NCI-H524 treated with DMSO at 0.1 percent for 48 hours (cell line): ENCODE measurements around the gene ALDOA.
A peak's percentile ranks its signal among the peaks of the same experiment; 100 is the strongest.
"Not testable (repeated sequence)": the region's sequence is repeated elsewhere in the genome, so short reads cannot be mapped to it uniquely, and the experiment has no call there.

Experiments used
- DNase-seq: peaks from one replicate; lab custom pipeline; 2025; lab: John Stamatoyannopoulos, UW

ALDOA gene

GRCh38 chr16:30091474-30092372 is 26.2 kb downstream of the ALDOA start, which contains the start of gene TBX6:
TSS of gene TBX6 (minus strand) at chr16:30091924. CDS start at chr16:30091193, 731 bp downstream.
- DNase-seq = peak; percentile 61

GRCh38 chr16:30092373-30093010 is 26.9 kb downstream of the ALDOA start:
- DNase-seq = peak; percentile 43

- no peak for DNase-seq
These were observed 29.1 kb downstream of the ALDOA start for GRCh38 chr16:30094541-30095165.

GRCh38 chr16:30095166-30096078 is 29.9 kb downstream of the ALDOA start:
- DNase-seq = no peak

GRCh38 chr16:30096105-30096861 is 30.7 kb downstream of the ALDOA start, which contains the start of gene YPEL3:
TSS of gene YPEL3 (minus strand) at chr16:30096213. CDS start at chr16:30095482, 731 bp downstream.
- DNase-seq = peak; percentile 47

- no peak for DNase-seq
These were observed 31.5 kb downstream of the ALDOA start for GRCh38 chr16:30096862-30097563.

GRCh38 chr16:30104090-30104489 is 38.5 kb downstream of the ALDOA start:
- no peak for DNase-seq

- no peak for DNase-seq
These were observed 38.9 kb downstream of the ALDOA start for GRCh38 chr16:30104492-30104891.

GRCh38 chr16:30108059-30108850 is 42.7 kb downstream of the ALDOA start:
- no peak for DNase-seq

GRCh38 chr16:30110661-30111060 is 45.1 kb downstream of the ALDOA start:
- peak; percentile 80 for DNase-seq

- no peak for DNase-seq
These were observed 46.9 kb downstream of the ALDOA start for GRCh38 chr16:30112197-30113030.

- DNase-seq = no peak
These were observed 47.6 kb downstream of the ALDOA start, which contains the start of gene GDPD3 for GRCh38 chr16:30113031-30113710. TSS of gene GDPD3 (minus strand) at chr16:30113537. CDS start at chr16:30113478, 59 bp downstream.

GRCh38 chr16:30113711-30114333 is 48.3 kb downstream of the ALDOA start:
- DNase-seq = no peak

- DNase-seq = no peak
These were observed 48.9 kb downstream of the ALDOA start for GRCh38 chr16:30114411-30114810.

GRCh38 chr16:30114833-30115232 is 49.3 kb downstream of the ALDOA start:
- DNase-seq = not testable (repeated sequence)

- no peak for DNase-seq
These were observed 49.7 kb downstream of the ALDOA start for GRCh38 chr16:30115238-30115637.
